ENCODE data around the gene CRAT. TPM values are rescaled to one million over a fixed set of nuclear protein-coding genes. Genes with fewer than 3 reads are reported as not detected.
"Not testable (repeated sequence)": the region's sequence is repeated elsewhere in the genome, so short reads cannot be mapped to it uniquely, and the experiment has no call there.

The CRAT gene
- total and polyA plus RNA-seq, 11 donors, result 37.0 to 126 (median 65.7) TPM

GRCh38 chr9:129121483-129121882, 10.9 kb upstream of the CRAT start:
- ATAC-seq (no peak), DNase-seq (no peak)
- no peaks in the 10 kb centered on the region for H3K9me3 ChIP-seq
- WGBS, 4 donors, result 53 to 69% (median 59%) methylated on average over 3 of the region's 3 CpGs
- no peaks in the 10 kb centered on the region for H3K27me3 ChIP-seq
- intact Hi-C loops (cut with DNase I), result no loop called here
- H3K36me3 ChIP-seq, result peaks cover 0 to 62% (median 41%) of the 10 kb centered on the region in 9 donors
- no peak overlapping the region for H3K4me3 ChIP-seq
- peaks cover 0 to 4% (median 0%) of the 10 kb centered on the region in 12 donors for H3K4me1 ChIP-seq
- TF ChIP-seq POLR2A (IDR thresholded peaks at IDR 0.05) (no peak), CTCF (IDR thresholded peaks at IDR 0.05) (no peak)
- H3K27ac ChIP-seq, result no peak overlapping the region

- WGBS, 4 donors, result 74 to 83% (median 76%) methylated on average over 4 of the region's 4 CpGs
- no peak for ATAC-seq
- H3K36me3 ChIP-seq, result peaks cover 0 to 39% (median 24%) of the 10 kb centered on the region in 9 donors
- peaks cover 0 to 20% (median 6%) of the 10 kb centered on the region in 12 donors for H3K4me1 ChIP-seq
- no peak for TF ChIP-seq POLR2A (IDR thresholded peaks at IDR 0.05)
- no peak for TF ChIP-seq CTCF (IDR thresholded peaks at IDR 0.05)
- H3K9me3 ChIP-seq, result no peaks in the 10 kb centered on the region
- no peak for DNase-seq
- intact Hi-C loops (cut with DNase I), result no loop called here
- no peaks in the 10 kb centered on the region for H3K27me3 ChIP-seq
- no peak overlapping the region for H3K4me3 ChIP-seq
- no peak overlapping the region for H3K27ac ChIP-seq
Measured at GRCh38 chr9:129118799-129119198, 8.2 kb upstream of the CRAT start.

DNA sequence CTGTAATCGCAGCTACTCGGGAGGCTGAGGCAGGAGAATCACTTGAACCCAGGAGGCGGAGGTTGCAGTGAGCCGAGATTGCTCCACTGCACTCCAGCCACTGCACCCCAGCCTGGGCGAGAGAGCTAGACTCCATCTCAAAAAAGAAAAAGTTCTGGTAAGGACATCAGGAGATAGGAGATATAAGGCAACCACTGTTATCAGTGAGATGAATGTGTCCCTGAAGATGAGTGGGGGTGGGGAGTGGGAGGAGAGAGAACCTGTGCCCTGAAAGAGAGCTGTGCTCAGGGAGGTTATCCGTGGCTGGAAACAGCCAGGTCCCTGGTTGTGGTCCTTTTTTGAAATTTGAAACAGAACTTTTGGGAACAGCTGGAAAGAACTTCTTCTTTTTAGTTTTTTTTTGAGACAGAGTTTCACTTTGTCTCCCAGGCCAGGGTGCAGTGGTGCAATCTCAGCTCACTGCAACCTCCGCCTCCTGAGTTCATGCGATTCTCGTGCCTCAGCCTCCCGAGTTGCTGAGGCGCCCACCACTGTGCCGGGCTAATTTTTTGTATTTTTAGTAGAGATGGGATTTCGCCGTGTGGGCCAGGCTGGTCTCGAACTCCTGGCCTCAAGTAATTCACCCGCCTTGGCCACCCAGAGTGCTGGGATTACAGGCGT, 3.2 kb upstream of the CRAT start:
- H3K27ac ChIP-seq, result peak overlapping the region in 1 of 12 donors; percentile 82
- ATAC-seq (no peak), DNase-seq (no peak)
- H3K4me3 ChIP-seq, result no peak overlapping the region
- no peaks in the 10 kb centered on the region for H3K9me3 ChIP-seq
- H3K27me3 ChIP-seq, result no peaks in the 10 kb centered on the region
- intact Hi-C loops (cut with DNase I), result loop anchor here in 2 of 10 donors (5.0 kb wide), 2 partner anchors 86 to 1599 kb away; partner anchors contain the start of gene SH3GLB2 (in 1 of the 2)
- WGBS, 4 donors, result 88 to 93% (median 90%) methylated on average over 17 of the region's 17 CpGs
- no peaks in the 10 kb centered on the region for H3K36me3 ChIP-seq
- H3K4me1 ChIP-seq, result peaks cover 0 to 51% (median 26%) of the 10 kb centered on the region in 12 donors
- no peak for TF ChIP-seq CTCF (IDR thresholded peaks at IDR 0.05)

- not testable (repeated sequence) for H3K36me3 ChIP-seq, H3K9me3 ChIP-seq, DNase-seq, ATAC-seq, H3K27me3 ChIP-seq
- H3K27ac ChIP-seq, result peak overlapping the region in 1 of 12 donors; percentile 97
- WGBS, 4 donors, result 94 to 97% (median 94%) methylated on average over 17 of the region's 17 CpGs
- intact Hi-C loops (cut with DNase I), result loop anchor here in 2 of 10 donors (5.0 kb wide), 2 partner anchors 85 to 1600 kb away; partner anchors contain the start of gene SH3GLB2 (in 1 of the 2)
- H3K4me3 ChIP-seq, result peak overlapping the region in 8 of 12 donors; percentile 77 to 100 (median 88)
- peaks cover 0 to 51% (median 26%) of the 10 kb centered on the region in 12 donors for H3K4me1 ChIP-seq
Measured at GRCh38 chr9:129112526-129112925, 1.9 kb upstream of the CRAT start.

Measured in heart left ventricle (tissue), 16 donors.